Activated CD8-positive, alpha-beta memory T cell treated with anti-CD3 and anti-CD28 coated beads for 48 hours (primary cell): ENCODE results near the gene OXNAD1.

Source experiments
- DNase-seq, 3 experiments: peaks; one replicate each; pipeline ENCODE4 v3.0.0-alpha.2; 2020; ENCODE audit warnings: low read depth in 2 of 3, low spot score in 2 of 3

The OXNAD1 gene

GRCh38 chr3:16277471-16277870 lies 12.5 kb downstream of the OXNAD1 start:
- no peak for DNase-seq

GRCh38 chr3:16279010-16279801 lies 14.2 kb downstream of the OXNAD1 start:
- DNase-seq: no peak

GRCh38 chr3:16280671-16281070 lies 15.7 kb downstream of the OXNAD1 start:
- no peak for DNase-seq

GRCh38 chr3:16284633-16285032 lies 19.6 kb downstream of the OXNAD1 start:
- no peak for DNase-seq

- DNase-seq: no peak
Measured at GRCh38 chr3:16286161-16286560, 21.1 kb downstream of the OXNAD1 start.

- no peak for DNase-seq
Measured at GRCh38 chr3:16286751-16287543, 21.9 kb downstream of the OXNAD1 start.

GRCh38 chr3:16288664-16289063 lies 23.7 kb downstream of the OXNAD1 start:
- DNase-seq: no peak

- DNase-seq: no peak
Measured at GRCh38 chr3:16289144-16289889, 24.3 kb downstream of the OXNAD1 start.

- no peak for DNase-seq
Measured at GRCh38 chr3:16290007-16290826, 25.2 kb downstream of the OXNAD1 start.

GRCh38 chr3:16290827-16291196 lies 25.8 kb downstream of the OXNAD1 start:
- no peak for DNase-seq

GRCh38 chr3:16294844-16295243 lies 29.8 kb downstream of the OXNAD1 start:
- no peak for DNase-seq

GRCh38 chr3:16295298-16295890 lies 30.4 kb downstream of the OXNAD1 start:
- DNase-seq: no peak

- no peak for DNase-seq
Measured at GRCh38 chr3:16297997-16298885, 33.2 kb downstream of the OXNAD1 start.

GRCh38 chr3:16298891-16299290 lies 33.9 kb downstream of the OXNAD1 start:
- DNase-seq: no peak

- no peak for DNase-seq
Measured at GRCh38 chr3:16299746-16300145, 34.7 kb downstream of the OXNAD1 start.

GRCh38 chr3:16300307-16300706 lies 35.3 kb downstream of the OXNAD1 start:
- no peak for DNase-seq

GRCh38 chr3:16300881-16301359 lies 35.9 kb downstream of the OXNAD1 start:
- no peak for DNase-seq

GRCh38 chr3:16301507-16301906 lies 36.5 kb downstream of the OXNAD1 start:
- DNase-seq: no peak

- DNase-seq: no peak
Measured at GRCh38 chr3:16302082-16302631, 37.1 kb downstream of the OXNAD1 start.
